Measurements from ENCODE around the gene GXYLT1. TPM values are rescaled to one million over a fixed set of nuclear protein-coding genes. Genes with fewer than 3 reads are reported as not detected.

Gene GXYLT1
- total RNA-seq, 2 experiments from 2014 or later = 5.3 to 6.3 TPM

DNA sequence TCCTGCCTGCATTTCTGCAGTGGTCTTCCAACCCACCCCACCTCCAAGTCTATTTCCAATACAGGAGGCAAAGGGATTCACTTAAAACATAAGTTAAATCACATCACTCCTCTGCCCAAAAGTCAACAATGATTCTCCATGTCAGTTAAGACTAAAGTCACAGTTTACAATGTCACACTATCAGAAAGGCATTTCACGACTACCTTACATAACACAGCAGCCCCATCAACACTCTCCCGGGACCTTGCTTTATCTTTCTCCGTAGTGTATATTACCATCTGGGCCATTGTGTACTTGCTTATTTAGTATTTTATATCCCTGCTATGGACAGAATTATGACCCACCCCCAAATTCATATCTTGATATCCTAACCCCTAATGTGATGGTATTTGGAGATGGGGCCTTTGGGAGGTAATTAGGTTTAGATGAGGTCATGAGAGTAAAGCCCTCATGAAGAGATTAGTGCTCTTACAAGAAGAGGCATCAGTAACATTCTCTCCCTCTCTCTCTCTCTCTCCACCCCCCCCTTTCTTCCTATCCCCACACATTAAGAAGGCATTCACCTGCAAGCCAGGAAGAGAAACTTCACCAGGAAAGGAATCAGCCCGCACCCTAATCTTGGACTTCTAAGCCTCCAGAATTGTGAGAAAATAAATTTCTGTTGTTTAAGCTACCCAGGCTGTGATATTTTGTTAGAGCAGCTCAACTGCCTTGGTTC lies 112.7 kb downstream of the GXYLT1 start:
- no peaks in the 10 kb centered on the region for H3K4me1 Mint-ChIP-seq (ENCODE audit: low read depth)
- no peak overlapping the region for H3K4me3 Mint-ChIP-seq
- ATAC-seq = no peak
- no peaks in the 10 kb centered on the region for H3K9me3 Mint-ChIP-seq
- H3K36me3 Mint-ChIP-seq (ENCODE audit: low read depth) = no peaks in the 10 kb centered on the region
- peaks cover 18% of the 10 kb centered on the region for H3K27me3 Mint-ChIP-seq
- DNase-seq = no peak
- POLR2A ChIA-PET = no interaction called here
- intact Hi-C loops (cut with micrococcal nuclease) = no loop called here
- H3K27ac Mint-ChIP-seq = no peak overlapping the region
- CTCF ChIA-PET = interaction anchor here (1.5 kb wide), 1 partner anchor 8 kb away, joined by 6 read pairs; no protein-coding TSS in a partner anchor
- TF ChIP-seq, protein P1, sequence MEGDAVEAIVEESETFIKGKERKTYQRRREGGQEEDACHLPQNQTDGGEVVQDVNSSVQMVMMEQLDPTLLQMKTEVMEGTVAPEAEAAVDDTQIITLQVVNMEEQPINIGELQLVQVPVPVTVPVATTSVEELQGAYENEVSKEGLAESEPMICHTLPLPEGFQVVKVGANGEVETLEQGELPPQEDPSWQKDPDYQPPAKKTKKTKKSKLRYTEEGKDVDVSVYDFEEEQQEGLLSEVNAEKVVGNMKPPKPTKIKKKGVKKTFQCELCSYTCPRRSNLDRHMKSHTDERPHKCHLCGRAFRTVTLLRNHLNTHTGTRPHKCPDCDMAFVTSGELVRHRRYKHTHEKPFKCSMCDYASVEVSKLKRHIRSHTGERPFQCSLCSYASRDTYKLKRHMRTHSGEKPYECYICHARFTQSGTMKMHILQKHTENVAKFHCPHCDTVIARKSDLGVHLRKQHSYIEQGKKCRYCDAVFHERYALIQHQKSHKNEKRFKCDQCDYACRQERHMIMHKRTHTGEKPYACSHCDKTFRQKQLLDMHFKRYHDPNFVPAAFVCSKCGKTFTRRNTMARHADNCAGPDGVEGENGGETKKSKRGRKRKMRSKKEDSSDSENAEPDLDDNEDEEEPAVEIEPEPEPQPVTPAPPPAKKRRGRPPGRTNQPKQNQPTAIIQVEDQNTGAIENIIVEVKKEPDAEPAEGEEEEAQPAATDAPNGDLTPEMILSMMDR (IDR thresholded peaks at IDR 0.05) = no peak

Other genes with a start within 250 kb of the GXYLT1 start
- 10 to 100 TPM; 39.4 to 40.8 TPM for gene YAF2, start 93.4 kb upstream of the GXYLT1 start, total RNA-seq
- gene ZCRB1, start 181.2 kb upstream of the GXYLT1 start, total RNA-seq = 10 to 100 TPM; 77.0 to 81.3 TPM
- gene PPHLN1, start 181.3 kb upstream of the GXYLT1 start, total RNA-seq = 10 to 100 TPM; 73.2 to 76.1 TPM